ENCODE data around the gene CDC34.

DNA sequence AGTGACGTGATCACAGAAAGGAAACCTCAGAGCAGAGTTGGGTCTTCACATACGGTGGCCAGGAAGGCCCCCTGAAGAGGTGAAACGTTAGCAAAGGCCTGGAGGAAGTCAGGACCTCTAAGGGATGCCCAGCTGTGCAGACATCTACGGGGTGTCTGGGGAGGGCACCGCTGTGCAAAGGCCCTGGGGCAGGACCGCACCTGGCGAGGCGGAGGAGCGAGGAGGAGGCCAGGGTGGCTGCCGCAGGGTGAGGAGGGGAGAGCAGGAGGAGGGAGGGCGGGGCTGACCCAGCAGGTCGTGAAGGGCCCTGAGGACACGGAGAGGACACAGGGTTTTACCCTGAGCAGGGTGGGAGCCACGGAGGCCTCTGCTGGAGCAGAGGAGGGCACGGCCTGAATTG is 47.1 kb upstream of the CDC34 start:
- TF ChIP-seq TAF1 (IDR thresholded peaks at IDR 0.05; ENCODE audit: low read depth, low read length) (no peak), SPI1 (IDR thresholded peaks at IDR 0.05; ENCODE audit: low read depth, low read length) (no peak)
